Renal cortex interstitium (tissue), 11 donors: ENCODE measurements around the gene FRRS1L. TPM values are rescaled to one million over a fixed set of nuclear protein-coding genes. Genes with fewer than 3 reads are reported as not detected.
"Not testable (repeated sequence)": the region's sequence is repeated elsewhere in the genome, so short reads cannot be mapped to it uniquely, and the experiment has no call there.

ENCODE experiments used
- DNase-seq, 11 donors: peaks; one replicate each; pipeline ENCODE4 v3.0.0-alpha.2; 2013; ENCODE audit warnings: low read depth in 9 of 11, low spot score in 4 of 11; ENCODE audit errors: extremely low read depth in 1 of 11
- polyA plus RNA-seq, 3 donors: library from polyadenylated mRNA; unstranded; fragments of 120-200 nt; gene quantifications; one replicate each; pipeline ENCODE4 v1.2.1, GENCODE V29; 2013; ENCODE audit not compliant: insufficient read length in 3 of 3

Gene FRRS1L
- polyA plus RNA-seq, 3 donors, result 2.9 to 3.7 (median 3.1) TPM

DNA sequence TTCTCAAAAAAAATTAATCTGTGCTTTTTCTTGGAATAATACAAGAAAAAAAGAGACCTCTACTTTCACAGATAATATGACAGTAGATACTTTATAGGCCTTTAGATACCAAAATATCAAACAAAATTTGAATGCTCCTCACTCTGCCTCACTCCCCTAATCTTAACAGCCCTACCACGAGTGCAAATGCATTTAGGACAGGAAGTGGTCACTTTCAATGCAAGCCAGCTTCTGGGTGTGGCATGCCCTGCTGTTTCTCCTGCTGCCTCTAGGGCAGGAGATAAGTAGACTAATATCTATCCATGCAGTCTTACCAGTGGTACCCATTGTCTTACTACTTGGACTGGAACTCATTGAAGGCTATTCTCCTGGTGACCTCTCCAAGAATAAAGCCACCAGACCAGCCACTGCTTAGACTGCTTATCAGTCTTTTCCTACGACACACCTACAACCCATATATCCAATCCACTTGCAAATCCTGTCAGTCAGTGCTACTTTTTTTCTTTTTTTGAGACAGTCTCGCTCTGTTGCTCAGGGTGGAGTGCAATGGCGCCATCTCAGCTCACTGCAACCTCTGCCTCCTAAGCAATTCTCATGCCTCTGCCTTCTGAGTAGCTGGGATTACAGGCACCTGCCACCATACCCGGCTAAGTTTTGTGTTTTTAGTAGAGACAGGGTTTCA is 23.0 kb downstream of the FRRS1L start:
- no peak for DNase-seq

DNA sequence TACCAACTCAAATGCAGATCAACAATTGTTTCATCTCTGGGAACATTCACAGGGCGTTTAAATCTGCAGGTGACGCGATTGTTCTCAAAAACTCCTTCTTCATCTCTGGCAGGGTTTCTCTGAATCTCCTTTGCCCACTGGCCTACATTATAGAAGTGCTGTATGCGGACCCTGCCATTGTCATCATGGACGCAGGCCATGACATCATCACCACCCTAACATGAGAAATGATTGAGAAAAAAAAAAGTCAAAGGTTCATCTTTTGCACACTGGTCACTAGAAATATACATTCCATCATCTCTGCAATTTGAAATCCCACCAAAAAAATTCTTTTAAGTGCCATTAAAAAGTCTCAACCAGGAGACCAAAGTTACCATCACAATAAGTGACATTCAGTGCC is 25.7 kb downstream of the FRRS1L start:
- no peak for DNase-seq

DNA sequence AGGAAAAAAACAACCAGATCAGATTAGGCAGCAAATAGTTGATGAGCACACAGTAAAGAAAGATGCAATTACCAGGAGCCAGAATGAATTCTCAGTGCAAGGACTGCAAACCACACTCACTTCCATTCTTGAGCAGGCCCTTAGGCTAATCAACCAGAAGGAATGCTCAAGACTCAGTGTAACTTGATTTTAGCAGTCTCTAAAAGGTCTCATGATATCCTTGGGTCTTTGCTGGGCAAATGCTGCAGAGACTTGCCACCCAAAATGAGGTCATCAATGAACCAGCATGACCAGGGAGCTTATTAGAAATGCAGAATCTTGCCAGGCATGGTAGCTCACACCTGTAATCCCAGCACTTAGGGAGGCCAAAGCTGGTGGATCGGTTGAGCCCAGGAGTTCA is 27.2 kb downstream of the FRRS1L start:
- DNase-seq, result no peak

DNA sequence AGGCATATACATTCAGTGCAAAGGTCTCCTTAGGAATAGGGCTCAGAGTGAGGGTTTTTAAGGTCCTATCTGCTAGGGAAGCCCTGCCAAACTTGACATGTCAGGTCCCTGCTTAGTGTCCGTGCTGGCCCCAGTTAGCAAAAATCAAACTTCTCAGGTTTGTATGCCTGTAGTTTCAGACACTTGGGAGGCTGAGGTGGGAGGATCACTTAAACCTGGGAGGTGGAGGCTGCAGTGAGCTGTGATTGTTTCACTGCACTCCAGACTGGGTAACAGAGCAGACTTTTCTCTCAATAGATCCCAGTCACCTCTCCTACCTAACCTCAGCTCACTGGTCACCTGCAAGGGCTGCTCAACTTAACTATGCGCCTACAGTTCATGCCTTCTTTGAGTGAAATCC is 28.6 kb downstream of the FRRS1L start:
- DNase-seq, result no peak

DNA sequence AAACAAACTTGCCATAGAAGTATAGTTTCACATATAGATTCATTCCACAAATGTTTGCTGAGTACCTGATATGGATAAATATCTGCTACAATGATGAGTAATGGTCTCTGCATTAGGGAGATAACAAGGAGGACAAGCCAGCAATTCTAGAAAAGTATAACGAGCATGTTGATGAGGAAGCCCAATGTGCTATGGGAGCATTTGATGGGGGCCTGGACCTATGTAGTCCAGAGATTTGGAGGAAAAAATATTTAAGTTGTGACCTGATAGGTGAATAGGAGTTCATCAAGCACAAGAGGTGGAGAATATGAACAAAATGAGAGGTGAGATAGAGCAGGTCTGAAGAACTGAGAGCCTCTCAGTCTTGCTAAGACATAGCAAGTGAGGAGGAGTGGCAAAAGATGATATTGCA is 32.9 kb downstream of the FRRS1L start:
- DNase-seq, result no peak

DNA sequence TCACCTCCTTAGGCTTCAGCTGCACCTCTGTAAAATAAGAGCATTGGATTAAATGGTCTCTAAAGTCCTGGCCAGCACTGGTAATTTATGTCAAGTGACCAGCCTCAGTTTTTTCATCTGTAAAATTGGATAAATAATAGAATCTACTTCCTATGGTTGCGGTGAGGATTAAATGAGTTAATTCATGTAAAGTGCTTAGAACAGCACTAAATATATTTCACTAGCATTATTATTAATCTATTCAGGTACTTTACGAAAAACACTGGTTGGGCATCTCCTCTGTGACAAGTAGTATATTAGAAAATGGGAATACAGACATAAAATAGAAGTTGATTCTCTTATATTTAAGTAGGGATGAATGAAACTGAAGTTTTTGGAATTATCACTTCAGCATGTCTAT is 33.5 kb downstream of the FRRS1L start:
- no peak for DNase-seq

DNA sequence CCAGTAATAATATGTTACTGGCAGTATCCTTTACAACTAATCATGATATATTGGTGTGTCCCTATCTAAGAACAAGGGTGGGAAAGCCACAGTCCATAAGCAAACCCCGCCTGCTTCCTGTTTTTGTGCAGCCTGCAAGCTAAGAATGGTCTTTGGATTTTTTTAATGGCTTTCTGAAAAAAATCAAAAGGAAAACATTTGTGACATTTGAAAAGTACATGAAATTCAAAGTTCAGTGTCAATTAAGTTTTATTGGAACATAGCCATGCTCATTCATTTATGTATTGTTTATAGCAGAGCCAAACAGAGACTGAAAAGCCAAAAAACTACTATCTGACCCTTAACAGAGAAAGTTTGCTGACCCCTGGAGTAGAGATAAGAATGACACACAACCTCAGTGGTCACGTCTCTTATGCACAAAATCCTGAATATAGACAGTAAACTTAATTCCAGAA is 34.5 kb downstream of the FRRS1L start:
- no peak for DNase-seq

DNA sequence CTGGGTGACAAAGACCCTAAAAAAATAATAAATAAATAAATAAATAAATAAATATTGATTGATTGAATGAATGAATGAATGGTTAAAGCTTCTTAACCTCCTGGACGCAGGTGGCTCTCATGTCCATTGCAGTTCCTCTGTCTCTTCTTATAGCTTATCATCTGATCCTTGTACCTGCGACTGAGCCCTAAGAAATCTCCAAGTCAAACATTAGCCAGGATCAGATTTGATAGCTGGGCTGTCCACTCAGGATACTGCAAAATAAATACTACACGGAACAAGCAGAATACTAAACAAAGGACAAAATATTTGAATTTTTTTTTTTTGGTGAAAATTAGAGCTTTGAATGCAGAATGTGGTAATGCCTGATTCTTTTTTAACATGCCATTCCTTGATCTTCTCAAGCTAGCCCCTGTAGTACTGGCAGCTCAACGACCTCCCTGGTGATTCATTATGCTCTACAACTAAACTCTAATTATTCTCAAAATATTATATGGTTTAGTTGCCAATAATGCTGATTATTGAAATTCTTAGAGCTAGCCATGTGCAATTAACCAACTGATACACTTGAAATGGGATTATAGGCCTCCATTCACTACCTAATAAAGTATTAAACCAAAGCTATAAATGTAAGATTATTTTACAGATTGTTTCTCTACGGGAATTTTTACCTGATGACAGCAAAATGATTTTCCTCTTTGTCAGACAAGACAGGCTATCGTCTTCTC is 37.4 kb downstream of the FRRS1L start:
- DNase-seq, result no peak

DNA sequence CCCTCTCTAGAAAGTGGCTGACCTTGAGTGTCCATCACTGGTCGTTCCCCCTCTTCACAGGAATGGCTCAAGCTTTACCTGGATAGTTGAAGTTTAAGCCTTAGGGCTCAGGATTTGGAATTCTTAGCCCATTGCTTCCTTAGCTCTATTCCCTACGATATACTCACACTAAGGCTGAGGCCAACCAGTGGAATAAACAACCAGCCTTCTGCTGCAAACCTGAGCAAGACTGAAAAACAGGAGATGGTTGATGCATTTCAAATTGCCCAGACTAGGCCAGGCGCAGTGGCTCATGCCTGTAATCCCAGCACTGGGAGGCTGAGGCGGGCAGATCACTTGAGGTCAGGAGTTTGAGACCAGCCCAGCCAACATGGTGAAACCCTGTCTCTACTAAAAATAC is 40.4 kb downstream of the FRRS1L start:
- not testable (repeated sequence) for DNase-seq

DNA sequence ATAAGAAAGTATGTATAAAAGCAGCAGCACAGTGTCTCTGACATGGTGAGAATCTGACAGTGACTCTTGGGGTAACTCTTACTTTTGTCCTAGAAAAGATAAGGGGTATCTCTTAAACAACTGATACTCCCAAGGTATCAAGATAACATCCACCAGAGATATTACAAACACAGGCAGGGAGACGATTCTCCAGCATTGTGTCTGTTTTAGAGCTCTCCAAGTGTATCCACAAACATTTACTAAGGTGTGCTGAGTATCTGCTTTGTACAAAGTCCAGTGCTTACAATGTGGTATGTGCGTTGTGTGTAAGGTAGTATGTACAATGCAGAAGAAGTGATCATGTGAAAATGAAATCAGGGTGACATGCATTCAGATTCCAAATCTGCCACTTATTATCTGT is 42.9 kb downstream of the FRRS1L start:
- DNase-seq, result no peak

DNA sequence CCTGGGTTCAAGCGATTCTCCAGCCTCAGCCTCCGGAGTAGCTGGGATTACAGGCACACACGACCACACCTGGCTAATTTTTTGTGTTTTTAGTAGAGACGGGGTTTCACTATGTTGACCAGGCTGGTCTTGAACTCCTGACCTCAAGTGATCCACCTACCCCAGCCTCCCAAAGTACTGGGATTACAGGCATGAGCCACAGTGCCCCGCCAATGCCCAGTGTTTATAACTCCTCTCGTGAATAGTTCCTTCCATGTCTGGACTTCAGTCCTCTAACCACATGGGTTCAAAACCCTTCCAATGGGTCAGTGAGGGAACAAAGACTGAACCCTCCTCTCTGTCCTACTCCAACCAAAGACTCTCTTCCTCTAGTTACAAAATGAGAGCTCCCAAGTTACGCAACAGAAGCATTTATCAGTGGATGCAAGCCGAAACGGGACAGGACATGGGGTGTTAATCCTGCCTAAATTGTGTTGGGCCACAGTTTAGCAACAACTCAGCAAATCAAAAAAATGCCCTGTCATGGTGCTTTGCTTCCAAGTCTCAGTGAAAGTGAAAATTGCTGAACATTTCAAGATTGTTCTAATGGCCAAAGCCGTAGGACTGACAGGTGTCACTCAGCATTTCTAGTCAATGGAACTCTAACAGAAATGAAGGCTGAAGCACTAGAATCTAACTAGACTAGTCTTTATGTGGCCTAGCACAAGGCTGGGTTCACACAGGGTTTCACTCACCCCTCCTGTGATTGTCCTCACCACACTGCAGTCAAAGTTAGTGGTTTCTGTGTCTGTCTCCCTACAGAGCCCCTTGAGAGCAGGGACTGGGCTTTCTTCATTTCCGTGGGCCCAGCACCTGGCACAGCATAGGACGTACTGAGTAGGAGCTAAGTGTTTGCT is 44.1 kb downstream of the FRRS1L start:
- DNase-seq, result no peak

DNA sequence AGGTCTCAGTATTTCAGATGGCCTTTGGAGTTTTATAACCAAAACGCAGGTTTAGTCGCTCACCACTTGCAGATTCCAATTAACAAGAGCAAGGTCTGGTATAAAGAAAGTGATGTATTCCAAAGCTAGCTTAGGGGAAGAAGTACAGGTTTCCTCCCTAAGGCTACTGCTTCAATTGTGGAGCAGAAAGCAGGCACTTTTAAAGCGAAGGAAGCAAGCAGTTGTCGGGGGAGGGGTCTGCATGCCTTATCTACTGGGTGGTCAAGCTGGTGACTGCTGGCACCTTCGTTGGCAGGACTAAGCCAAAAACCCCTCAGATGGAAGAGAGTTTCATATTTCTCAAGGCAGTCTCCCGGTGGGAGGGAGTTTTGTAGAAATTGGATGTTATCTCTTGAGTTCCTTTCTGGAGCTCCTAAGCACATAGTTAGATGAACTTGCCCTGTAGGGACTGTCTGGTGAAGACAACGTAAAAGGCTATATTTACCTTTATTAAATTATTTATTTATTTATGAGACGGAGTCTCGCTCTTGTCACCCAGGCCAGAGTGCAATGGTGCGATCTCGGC is 45.7 kb downstream of the FRRS1L start:
- DNase-seq, result no peak

DNA sequence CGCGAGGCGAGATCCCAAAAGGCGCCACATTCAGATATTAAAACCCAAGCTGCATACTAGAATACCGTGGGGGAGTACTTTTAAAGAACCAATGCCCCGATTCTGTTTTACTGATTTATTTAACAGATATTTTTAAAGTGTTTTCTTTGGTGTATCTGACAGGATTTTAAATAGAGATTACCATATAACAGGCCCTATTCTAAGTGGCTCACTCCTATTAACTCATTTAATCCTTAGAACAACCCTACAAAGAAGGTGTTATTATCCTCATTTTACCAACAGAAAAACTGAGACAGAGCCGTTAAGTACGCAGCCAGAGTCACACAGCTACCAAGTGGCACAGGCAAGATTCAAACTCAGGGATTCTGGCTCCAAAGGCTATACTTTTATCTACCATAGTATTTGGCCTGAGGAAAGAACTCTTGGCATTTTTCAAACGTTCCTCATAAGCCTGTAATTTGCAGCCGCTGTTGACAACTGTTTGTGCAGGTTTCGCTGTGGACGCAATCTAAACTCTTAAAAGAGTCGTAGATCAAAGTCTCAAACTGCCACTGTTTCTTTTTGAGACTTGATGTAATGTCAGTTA is 46.8 kb downstream of the FRRS1L start:
- no peak for DNase-seq

DNA sequence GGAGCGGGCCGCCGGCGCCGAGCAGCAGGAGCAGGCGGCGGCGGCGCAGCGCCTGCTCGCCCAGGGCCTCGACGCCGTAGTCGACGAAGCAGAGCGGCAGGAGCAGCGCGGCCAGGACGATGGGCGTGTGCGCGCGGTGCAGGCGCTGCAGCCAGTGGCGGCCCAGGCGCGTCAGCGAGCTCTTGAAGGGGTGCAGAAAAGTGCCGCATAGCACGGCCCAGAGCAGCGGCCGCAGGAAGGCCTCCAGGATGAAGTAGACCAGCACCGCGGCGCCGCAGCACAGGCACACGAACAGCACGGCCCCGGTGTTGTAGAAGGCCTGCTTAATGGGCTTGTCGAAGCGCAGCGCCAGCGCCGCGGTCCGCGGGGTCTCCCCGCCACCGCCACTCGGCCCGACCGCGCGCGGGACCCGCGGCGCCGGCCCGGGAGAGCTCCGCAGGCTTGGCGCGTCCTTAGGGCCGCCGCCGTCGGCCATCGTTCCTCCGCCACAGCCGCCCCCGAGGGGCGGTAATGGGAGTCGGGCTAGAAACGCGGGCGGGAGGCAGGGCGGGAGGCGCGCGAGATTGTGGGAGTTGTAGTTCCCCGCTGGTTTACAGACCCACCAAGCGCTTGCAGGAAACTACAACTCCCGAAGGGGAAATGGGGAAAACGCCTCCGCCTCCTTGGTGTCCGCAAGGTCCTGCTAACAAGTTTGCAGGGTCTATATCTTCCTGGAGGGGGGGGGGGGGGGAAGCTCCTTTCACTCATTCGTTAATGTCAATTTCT is 47.4 kb downstream of the FRRS1L start, which contains the start of gene TMEM245:
Gene TMEM245 (minus strand): TSS at position 509 of the 765 bp plus-strand sequence. CDS start 34 bp downstream, at position 475.
- DNase-seq, result peak; percentile 90 to 99 (median 96)

DNA sequence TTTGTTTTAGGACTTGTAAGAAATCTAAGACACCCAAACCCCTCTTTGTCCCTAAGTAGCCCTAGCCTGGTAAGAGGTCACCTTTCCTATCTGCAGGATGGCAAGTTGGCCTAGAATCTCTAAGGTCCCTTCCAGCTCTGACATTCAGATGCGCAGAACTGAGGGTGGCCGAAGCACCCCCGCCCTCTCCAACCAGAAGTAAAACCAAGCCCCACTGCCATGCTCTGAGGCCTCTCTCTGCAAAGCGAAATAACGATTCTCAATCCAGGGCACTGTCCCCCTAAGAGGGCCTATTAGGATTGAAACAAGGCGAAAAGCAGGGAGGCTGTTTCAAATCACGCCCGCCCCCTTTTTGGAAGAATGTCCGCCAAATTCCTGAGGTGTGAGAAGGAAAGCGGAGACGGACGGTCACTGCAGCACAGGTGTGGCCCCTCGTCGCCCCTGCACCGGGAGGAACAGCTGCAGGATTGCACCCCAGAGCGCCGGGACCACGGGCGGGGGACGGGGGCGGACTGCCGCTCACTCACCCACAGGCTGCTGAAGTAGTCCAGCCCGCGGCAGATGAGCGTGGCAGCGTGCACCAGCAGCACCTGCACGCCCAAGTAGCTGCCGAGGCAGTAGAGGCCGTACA is 48.1 kb downstream of the FRRS1L start:
- no peak for DNase-seq

DNA sequence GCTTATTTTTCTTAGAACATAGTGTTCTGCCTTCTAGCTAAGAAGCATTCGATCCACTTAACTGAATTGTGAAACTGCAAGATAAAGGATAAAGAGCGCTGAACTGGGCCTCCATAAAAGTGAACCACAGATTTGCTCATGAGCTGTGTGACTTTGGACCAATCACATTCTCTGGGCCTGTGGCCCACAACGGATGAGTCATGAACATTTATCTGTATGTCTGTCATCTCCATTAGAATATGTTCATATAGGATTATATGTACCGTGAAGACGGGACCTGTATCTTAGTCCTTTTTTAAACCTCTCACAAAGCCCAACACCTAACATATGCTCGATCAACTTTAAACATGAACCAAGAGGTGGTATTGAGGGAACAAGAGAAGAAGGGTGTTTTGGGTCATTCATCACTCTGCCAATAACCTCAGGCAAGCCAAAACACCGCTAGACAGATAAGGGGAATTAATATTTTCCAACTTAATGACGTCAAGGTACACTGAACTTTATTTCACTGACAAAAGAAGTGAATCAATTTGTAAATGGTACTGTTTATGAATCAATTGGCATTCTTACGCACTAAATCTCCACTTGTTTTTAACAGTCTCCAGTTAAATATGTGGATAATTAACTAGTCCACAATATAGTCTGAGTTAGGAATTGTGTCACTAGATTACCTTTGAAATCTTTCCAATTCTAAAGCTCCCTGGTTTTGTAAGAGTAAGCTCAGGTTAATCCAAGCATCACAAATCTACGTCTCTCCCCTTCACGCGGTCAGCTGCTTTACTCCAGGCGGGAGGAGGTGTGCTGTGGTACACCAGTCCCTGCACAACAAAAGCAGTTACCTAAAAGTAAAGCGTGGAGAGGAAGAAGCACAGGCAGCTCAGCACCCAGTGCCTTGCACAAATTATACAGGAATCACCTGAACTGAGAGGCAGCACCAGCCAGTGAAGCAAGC is 48.9 kb downstream of the FRRS1L start:
- no peak for DNase-seq
